LNCAP (cell line): ENCODE results near the gene INPP4B.

Experiments
- TF ChIP-seq, protein P1 (sequence below): fragments of 450-650 bp; IDR thresholded peaks from 2 replicates; pipeline ENCODE4 v1.5.1; 2017; ENCODE audit warnings: mild to moderate bottlenecking

Gene INPP4B

DNA sequence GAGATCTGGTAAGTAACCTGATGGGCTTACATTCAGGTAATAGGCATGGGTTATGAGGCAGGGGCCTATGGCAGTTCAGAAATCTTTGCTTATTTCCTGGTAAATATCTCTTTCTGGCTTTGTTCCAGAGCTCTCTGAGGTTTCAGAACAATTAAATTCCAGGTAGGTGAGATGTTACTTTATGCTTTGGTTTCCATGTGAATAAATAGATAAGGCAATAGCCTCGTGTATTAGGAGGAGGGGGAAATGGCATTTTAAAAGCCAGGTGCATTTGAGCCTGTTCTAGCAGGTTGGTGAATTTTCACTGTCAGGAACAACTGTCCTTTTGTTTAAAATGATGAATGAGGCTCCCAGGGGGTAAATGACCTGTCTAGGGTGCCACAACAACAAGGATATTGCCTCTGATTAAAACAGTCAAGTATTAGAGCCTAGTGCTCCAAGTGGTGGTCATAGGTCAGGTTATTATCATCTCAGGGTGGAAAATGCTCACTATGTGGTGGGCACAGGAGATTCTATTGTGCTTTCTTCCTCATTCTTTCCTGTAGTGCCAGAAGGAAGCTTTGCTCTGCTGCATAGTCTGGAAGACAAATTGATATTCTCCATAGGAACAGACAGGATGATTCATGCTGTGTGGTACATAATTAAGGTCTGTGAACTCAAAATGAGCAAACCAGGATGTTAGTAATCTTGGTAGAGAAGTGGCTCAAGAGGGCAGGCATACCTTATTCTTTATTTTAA lies 296.2 kb downstream of the INPP4B start:
- TF ChIP-seq, protein P1, sequence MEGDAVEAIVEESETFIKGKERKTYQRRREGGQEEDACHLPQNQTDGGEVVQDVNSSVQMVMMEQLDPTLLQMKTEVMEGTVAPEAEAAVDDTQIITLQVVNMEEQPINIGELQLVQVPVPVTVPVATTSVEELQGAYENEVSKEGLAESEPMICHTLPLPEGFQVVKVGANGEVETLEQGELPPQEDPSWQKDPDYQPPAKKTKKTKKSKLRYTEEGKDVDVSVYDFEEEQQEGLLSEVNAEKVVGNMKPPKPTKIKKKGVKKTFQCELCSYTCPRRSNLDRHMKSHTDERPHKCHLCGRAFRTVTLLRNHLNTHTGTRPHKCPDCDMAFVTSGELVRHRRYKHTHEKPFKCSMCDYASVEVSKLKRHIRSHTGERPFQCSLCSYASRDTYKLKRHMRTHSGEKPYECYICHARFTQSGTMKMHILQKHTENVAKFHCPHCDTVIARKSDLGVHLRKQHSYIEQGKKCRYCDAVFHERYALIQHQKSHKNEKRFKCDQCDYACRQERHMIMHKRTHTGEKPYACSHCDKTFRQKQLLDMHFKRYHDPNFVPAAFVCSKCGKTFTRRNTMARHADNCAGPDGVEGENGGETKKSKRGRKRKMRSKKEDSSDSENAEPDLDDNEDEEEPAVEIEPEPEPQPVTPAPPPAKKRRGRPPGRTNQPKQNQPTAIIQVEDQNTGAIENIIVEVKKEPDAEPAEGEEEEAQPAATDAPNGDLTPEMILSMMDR = no peak

DNA sequence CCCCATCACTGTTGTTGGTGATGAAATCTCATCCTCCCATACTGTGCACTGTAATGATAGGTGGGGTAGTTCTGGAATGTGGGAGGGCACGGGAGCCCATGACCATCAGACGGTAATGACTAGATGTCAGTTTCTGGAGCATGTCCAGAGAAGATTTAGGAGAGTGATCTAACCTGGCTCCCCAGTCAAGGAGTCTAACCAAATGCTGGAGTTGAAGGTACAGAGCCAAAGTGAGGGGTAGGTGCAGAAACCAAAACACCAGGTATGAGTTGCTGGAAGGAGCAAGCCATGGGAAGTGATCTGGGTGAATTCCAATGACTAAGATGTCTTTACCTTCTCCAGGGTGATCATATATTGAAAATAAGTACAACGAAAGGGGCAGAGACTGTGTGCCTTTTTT lies 296.9 kb downstream of the INPP4B start:
- TF ChIP-seq, protein P1 = no peak

DNA sequence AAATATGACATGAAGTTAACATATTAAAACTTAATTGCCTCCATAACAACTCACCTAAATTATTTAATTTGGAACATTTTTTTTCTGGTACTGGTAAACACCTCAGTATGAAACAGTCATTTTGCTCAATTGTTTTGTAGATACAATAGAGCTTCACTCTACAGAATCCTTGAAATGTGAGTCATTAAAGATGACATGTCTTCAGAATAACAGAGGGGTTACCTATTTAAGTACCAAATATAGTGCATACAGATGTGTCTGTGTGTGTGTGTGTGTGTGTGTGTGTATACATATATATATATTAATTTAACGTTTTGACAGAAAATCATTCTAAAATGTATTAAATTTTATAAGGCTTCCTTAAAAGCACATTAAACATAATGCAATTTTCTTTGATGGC lies 297.6 kb downstream of the INPP4B start:
- TF ChIP-seq, protein P1 = no peak

DNA sequence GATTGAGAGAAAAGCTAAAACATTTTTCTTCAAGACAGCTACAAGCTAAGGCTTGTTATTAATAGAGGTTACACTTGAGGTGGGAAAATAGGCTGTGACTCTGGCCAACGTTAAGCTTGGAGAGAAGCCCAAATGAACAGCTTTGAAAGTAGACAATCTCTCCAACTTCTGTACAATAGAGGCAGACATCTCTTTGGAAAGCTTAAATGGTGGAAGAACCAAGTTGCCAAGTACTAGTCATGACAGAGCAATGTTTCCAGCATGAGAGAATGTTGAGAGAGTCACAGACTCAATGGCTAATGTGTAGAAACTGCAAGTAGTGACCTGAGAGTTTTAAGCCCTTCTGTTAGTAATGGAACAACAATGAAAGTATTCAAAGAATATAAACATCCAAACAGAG lies 298.1 kb downstream of the INPP4B start:
- TF ChIP-seq, protein P1 = no peak

DNA sequence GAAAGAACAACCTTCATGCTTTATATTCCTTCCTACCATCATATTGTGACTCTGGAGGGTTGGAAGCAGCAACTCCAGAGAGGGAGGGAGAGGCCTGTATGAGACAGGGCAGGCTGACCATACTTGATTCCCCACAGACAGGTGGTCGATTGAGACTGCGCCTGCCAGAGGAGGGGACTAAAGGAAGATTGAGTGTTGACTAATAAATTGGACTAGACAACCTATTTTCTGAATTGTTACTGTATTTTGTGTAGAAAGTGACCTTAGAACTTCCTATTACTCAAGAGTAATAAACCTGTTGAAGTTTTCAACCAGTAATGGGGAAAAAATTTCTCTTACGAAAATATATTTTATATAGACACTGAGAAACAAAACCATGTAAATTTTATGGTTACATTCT lies 301.5 kb downstream of the INPP4B start:
- TF ChIP-seq, protein P1 = no peak

DNA sequence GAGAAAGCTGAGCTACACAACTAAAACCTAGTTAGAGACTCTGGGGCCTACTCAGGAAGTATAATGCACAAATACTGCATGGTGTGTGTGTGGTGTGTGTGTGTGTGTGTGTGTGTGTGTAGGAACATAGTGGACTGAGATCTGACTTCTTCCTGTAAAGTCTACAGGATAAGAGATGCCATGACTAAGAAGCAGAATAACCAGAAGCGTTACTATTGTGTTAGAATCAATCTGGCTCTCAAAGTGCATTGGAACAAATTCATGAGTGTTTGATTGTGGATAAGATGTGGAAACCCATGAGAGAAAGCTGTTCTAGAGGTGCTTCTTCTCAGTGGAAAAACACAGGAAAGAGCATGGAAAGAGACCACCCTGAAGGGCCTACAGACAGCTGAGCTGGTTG lies 302.1 kb downstream of the INPP4B start:
- TF ChIP-seq, protein P1 = no peak

DNA sequence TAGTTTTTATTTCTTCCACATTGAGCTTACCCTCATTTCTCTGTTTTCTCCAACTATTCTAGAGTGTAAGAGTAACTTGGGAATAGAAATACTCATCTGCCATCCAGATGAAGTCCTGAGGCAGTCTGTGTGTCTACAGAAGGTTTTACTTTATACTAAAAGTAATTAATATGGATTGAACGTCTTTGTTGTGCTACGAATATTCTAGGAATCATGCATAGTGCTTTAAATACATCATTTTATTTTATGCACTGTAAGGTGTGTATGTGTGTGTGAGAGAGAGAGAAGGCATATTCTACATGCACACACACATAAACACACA lies 305.7 kb downstream of the INPP4B start:
- TF ChIP-seq, protein P1 = no peak
